Pons (tissue), 1 donor: ENCODE results near the gene ASCC1.
"Not testable (repeated sequence)": the region's sequence is repeated elsewhere in the genome, so short reads cannot be mapped to it uniquely, and the experiment has no call there.

Experiments used
- DNase-seq: peaks from one replicate; pipeline ENCODE4 v3.0.0-alpha.2; 2016; ENCODE audit warnings: low spot score

Gene ASCC1

GRCh38 chr10:72215611-72216549, at the start of gene ASCC1, which contains the start of gene ANAPC16:
Gene ASCC1, minus strand, starts transcription at chr10:72216276. Its CDS starts 2,978 bp downstream, at chr10:72213298.
Gene ANAPC16, plus strand, starts transcription at chr10:72216012. Its CDS starts 7,903 bp downstream, at chr10:72223915.
- peak; percentile 94 for DNase-seq

GRCh38 chr10:72265508-72265907, 49.4 kb upstream of the ASCC1 start:
- no peak for DNase-seq

- no peak for DNase-seq
Measured at GRCh38 chr10:72264536-72264935, 48.5 kb upstream of the ASCC1 start.

GRCh38 chr10:72263613-72264241, 47.7 kb upstream of the ASCC1 start:
- DNase-seq, result no peak

GRCh38 chr10:72261784-72262404, 45.8 kb upstream of the ASCC1 start:
- no peak for DNase-seq

- DNase-seq, result peak; percentile 54
Measured at GRCh38 chr10:72260976-72261783, 45.1 kb upstream of the ASCC1 start.

GRCh38 chr10:72260239-72260975, 44.3 kb upstream of the ASCC1 start:
- peak; percentile 87 for DNase-seq

- DNase-seq, result no peak
Measured at GRCh38 chr10:72259491-72260238, 43.6 kb upstream of the ASCC1 start.

- no peak for DNase-seq
Measured at GRCh38 chr10:72258617-72259016, 42.5 kb upstream of the ASCC1 start.

- peak; percentile 81 for DNase-seq
Measured at GRCh38 chr10:72257051-72257892, 41.2 kb upstream of the ASCC1 start.

- DNase-seq, result no peak
Measured at GRCh38 chr10:72255977-72256729, 40.1 kb upstream of the ASCC1 start.

- DNase-seq, result peak; percentile 97
Measured at GRCh38 chr10:72254813-72255568, 38.9 kb upstream of the ASCC1 start.

GRCh38 chr10:72253578-72253977, 37.5 kb upstream of the ASCC1 start:
- DNase-seq, result no peak

GRCh38 chr10:72252972-72253371, 36.9 kb upstream of the ASCC1 start:
- DNase-seq, result no peak

- no peak for DNase-seq
Measured at GRCh38 chr10:72251635-72252034, 35.6 kb upstream of the ASCC1 start.

- DNase-seq, result no peak
Measured at GRCh38 chr10:72250666-72251065, 34.6 kb upstream of the ASCC1 start.

GRCh38 chr10:72249176-72249862, 33.2 kb upstream of the ASCC1 start:
- DNase-seq, result not testable (repeated sequence)
